GM15510 (cell line): Measurements from ENCODE around the gene APOBEC3A.

Experiments used
- POLR2A ChIP-seq: IDR thresholded peaks from 3 replicates; pipeline ENCODE4 v1.6.1; 2011; ENCODE audit warnings: borderline replicate concordance; ENCODE audit not compliant: insufficient read length; ENCODE audit errors: extremely low read depth

APOBEC3A gene

DNA sequence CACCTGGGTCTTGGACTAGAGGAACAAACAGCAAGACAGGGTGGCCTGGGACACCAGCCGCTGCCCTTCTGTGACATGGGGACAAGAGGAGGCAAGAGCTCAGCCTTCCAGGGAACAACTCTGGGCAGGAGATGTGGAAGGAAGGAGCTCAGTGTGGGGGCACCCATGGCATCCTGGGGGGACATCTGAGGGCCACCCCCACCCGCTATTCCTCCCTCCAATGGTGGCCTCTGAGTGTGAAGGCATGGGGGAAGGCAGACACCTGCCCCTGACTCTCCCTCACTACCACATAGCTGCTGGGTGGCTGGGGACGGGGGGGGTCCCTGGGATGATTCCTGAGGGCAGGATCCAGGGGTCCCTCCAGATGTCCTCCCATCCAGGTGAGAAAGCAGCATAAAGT lies 29.2 kb downstream of the APOBEC3A start:
- no peak for TF ChIP-seq POLR2A

- TF ChIP-seq POLR2A, result no peak
Measured at GRCh38 chr22:38987171-38987895, 29.9 kb downstream of the APOBEC3A start.

GRCh38 chr22:38989466-38989865 lies 32.1 kb downstream of the APOBEC3A start:
- no peak for TF ChIP-seq POLR2A

GRCh38 chr22:38996105-38996504 lies 38.7 kb downstream of the APOBEC3A start:
- no peak for TF ChIP-seq POLR2A

DNA sequence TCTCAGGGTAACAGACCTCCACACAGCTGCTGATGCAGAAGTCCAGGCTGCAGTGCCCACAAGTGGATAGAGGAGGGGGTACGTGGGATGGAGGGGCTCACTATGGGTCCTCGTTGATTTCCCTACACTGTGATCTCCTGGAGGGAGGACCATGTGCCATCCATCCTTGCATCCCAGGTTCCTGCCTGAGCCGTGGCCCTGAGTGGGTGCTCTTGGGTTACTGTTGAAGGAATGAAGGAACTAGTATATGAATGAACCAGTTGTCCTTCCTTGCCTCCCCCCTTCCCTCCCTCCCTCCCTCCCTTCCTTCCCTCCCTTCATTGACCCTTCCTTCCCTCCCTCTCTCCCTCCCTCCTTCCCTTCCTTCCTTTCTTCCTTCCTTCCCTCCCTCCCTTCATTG lies 40.1 kb downstream of the APOBEC3A start:
- no peak for TF ChIP-seq POLR2A

- TF ChIP-seq POLR2A, result no peak
Measured at GRCh38 chr22:39003165-39003638, 45.8 kb downstream of the APOBEC3A start.

DNA sequence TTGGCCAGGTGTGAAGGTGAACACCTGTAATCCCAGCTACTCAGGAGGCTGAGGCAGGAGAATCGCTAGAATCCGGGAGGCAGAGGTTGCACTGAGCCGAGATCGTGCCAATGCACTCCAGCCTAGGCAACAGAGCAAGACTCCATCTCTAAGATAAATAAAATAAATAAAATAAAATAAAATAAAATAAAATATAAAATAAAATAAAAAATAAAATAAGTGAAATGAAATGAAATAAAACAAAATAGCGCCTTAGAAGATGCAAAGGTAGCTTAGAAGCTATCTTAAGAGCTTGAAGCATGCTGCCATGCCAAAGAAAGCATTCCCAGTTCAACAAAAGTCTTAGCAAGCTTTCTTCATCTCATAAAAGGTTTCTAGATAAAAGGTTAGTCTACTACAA lies 49.8 kb downstream of the APOBEC3A start:
- no peak for TF ChIP-seq POLR2A

GRCh38 chr22:39010946-39011345 lies 53.5 kb downstream of the APOBEC3A start:
- TF ChIP-seq POLR2A, result no peak
